Measurements from ENCODE around the gene DUOX1.
"Not testable (repeated sequence)": the region's sequence is repeated elsewhere in the genome, so short reads cannot be mapped to it uniquely, and the experiment has no call there.

The DUOX1 gene

GRCh38 chr15:45129651-45130129 lies at the start of gene DUOX1, which contains the start of gene DUOXA1:
Gene DUOX1 (plus strand): TSS chr15:45129994. CDS start chr15:45131967, 1,973 bp downstream.
Gene DUOXA1 (minus strand): TSS chr15:45129879. CDS start chr15:45123014, 6,865 bp downstream.
- DNase-seq = peak; percentile 48

- DNase-seq = not testable (repeated sequence)
Measured at GRCh38 chr15:45080593-45080992, 49.2 kb upstream of the DUOX1 start.

- not testable (repeated sequence) for DNase-seq
Measured at GRCh38 chr15:45082412-45082811, 47.4 kb upstream of the DUOX1 start.

- no peak for DNase-seq
Measured at GRCh38 chr15:45083223-45083622, 46.6 kb upstream of the DUOX1 start.

- DNase-seq = no peak
Measured at GRCh38 chr15:45084163-45084562, 45.6 kb upstream of the DUOX1 start.

- DNase-seq = no peak
Measured at GRCh38 chr15:45087513-45087912, 42.3 kb upstream of the DUOX1 start.

- DNase-seq = no peak
Measured at GRCh38 chr15:45088801-45089711, 40.7 kb upstream of the DUOX1 start.

GRCh38 chr15:45089712-45090373 lies 40.0 kb upstream of the DUOX1 start:
- DNase-seq = no peak

- DNase-seq = no peak
Measured at GRCh38 chr15:45091161-45091560, 38.6 kb upstream of the DUOX1 start.

GRCh38 chr15:45091576-45091975 lies 38.2 kb upstream of the DUOX1 start:
- DNase-seq = no peak

- DNase-seq = no peak
Measured at GRCh38 chr15:45093013-45093412, 36.8 kb upstream of the DUOX1 start.

GRCh38 chr15:45093622-45094357 lies 36.0 kb upstream of the DUOX1 start:
- DNase-seq = no peak

- no peak for DNase-seq
Measured at GRCh38 chr15:45094358-45094730, 35.5 kb upstream of the DUOX1 start.

GRCh38 chr15:45095661-45096060 lies 34.1 kb upstream of the DUOX1 start:
- DNase-seq = no peak

GRCh38 chr15:45097466-45097865 lies 32.3 kb upstream of the DUOX1 start:
- DNase-seq = no peak

GRCh38 chr15:45099549-45100165 lies 30.1 kb upstream of the DUOX1 start:
- DNase-seq = no peak

- DNase-seq = no peak
Measured at GRCh38 chr15:45100884-45101625, 28.7 kb upstream of the DUOX1 start.

- no peak for DNase-seq
Measured at GRCh38 chr15:45101749-45102148, 28.0 kb upstream of the DUOX1 start.

- no peak for DNase-seq
Measured at GRCh38 chr15:45102226-45102625, 27.6 kb upstream of the DUOX1 start.

- DNase-seq = not testable (repeated sequence)
Measured at GRCh38 chr15:45104170-45104569, 25.6 kb upstream of the DUOX1 start.

GRCh38 chr15:45105586-45105985 lies 24.2 kb upstream of the DUOX1 start:
- no peak for DNase-seq
